Fibroblast of lung (primary cell): ENCODE data around the gene ANKRD34C.

Experiments used
- EZH2 ChIP-seq: IDR thresholded peaks from 2 replicates; pipeline ENCODE4 v1.5.1; 2012; ENCODE audit warnings: low read length, control low read depth, mild to moderate bottlenecking; ENCODE audit errors: missing control alignments
- TF ChIP-seq, protein P1 (sequence below), 2 donors: IDR thresholded peaks in 1 of 2; conservative IDR thresholded peaks in 1 of 2; 1 replicate in 1 of 2; 2 replicates in 1 of 2; pipeline ENCODE4 v1.5.1; 2011 to 2012; ENCODE audit warnings: low read length in 2 of 2, control low read depth in 1 of 2, inconsistent platforms in 1 of 2, low read depth in 1 of 2, mild to moderate bottlenecking in 1 of 2

DNA sequence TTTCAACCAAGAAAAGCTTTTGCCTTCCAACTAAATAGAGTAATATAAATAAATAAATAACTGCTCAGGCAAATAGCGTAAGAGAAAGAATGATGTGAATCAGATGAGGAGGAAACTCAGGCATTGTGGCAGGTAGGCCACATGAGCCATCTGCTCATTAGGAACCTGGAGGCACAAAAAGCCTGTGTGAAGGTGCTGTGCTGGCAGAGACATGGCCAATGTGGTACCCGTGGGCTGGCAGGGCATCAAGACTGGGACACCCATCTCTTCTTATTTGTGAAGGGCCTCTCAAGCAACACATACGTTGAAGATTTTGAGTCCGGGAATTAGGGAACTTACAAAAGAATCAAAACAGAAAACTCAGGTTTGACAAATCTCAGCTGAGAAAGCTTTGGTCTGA lies 9.5 kb downstream of the ANKRD34C start:
- TF ChIP-seq, protein P1, sequence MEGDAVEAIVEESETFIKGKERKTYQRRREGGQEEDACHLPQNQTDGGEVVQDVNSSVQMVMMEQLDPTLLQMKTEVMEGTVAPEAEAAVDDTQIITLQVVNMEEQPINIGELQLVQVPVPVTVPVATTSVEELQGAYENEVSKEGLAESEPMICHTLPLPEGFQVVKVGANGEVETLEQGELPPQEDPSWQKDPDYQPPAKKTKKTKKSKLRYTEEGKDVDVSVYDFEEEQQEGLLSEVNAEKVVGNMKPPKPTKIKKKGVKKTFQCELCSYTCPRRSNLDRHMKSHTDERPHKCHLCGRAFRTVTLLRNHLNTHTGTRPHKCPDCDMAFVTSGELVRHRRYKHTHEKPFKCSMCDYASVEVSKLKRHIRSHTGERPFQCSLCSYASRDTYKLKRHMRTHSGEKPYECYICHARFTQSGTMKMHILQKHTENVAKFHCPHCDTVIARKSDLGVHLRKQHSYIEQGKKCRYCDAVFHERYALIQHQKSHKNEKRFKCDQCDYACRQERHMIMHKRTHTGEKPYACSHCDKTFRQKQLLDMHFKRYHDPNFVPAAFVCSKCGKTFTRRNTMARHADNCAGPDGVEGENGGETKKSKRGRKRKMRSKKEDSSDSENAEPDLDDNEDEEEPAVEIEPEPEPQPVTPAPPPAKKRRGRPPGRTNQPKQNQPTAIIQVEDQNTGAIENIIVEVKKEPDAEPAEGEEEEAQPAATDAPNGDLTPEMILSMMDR (conservative IDR thresholded peaks at IDR 0.05 in 1 of 2, IDR thresholded peaks at IDR 0.05 in 1 of 2; ENCODE audit: low read depth in 1 of 2, low read length in 2 of 2) = no peak
- TF ChIP-seq EZH2 = no peak
